Thoracic aorta (tissue), 2 donors: Measurements from ENCODE around the gene CHAF1B. TPM values are rescaled to one million over a fixed set of nuclear protein-coding genes. Genes with fewer than 3 reads are reported as not detected.

ENCODE experiments used
- ATAC-seq: fragments of 150-250 bp; one replicate; pipeline ENCODE4 v1.8.0; 2017; ENCODE audit warnings: low read depth; ENCODE audit not compliant: insufficient number of reproducible peaks, low FRiP score
- DNase-seq: peaks from one replicate; pipeline ENCODE4 v3.0.0-alpha.2; 2020; ENCODE audit warnings: low spot score
- H3K27ac ChIP-seq, 2 donors: fragments of 200-600 bp; sonication (generic); 1 replicate in 1 of 2; 2 replicates in 1 of 2; pipeline ENCODE4 v1.5.1; 2016; ENCODE audit warnings: mild to moderate bottlenecking in 2 of 2, moderate library complexity in 2 of 2
- H3K27me3 ChIP-seq: fragments of 200-600 bp; sonication (generic); replicated peaks from 2 replicates; pipeline ENCODE4 v1.6.0; 2016; ENCODE audit warnings: mild to moderate bottlenecking; ENCODE audit not compliant: insufficient read depth
- H3K36me3 ChIP-seq: fragments of 200-600 bp; sonication (generic); one replicate; pipeline ENCODE4 v1.5.1; 2016
- H3K4me1 ChIP-seq, 2 donors: fragments of 200-600 bp; sonication (generic); 1 replicate in 1 of 2; 2 replicates in 1 of 2; pipeline versions ENCODE4 v1.5.1 to v1.6.0; 2016; ENCODE audit warnings: low read depth in 2 of 2, mild to moderate bottlenecking in 1 of 2; ENCODE audit not compliant: control insufficient read depth in 1 of 2
- H3K4me3 ChIP-seq: fragments of 200-600 bp; sonication (generic); 2 replicates; pipeline ENCODE4 v1.5.1; 2016; ENCODE audit warnings: mild to moderate bottlenecking
- H3K9me3 ChIP-seq: fragments of 200-600 bp; sonication (generic); 2 replicates; pipeline ENCODE4 v1.5.1; 2016
- CTCF ChIP-seq: fragments of 200-600 bp; sonication (generic); IDR thresholded peaks from one replicate; pipeline ENCODE4 v1.5.1; 2019; ENCODE audit warnings: antibody characterized with exemption
- total RNA-seq, 2 donors: library from RNA; depleted of rRNA; stranded (reverse); fragments of >200 nt; gene quantifications; one replicate each; pipeline versions ENCODE4 v1.1.0 to v1.2.3, GENCODE V29; 2016

The CHAF1B gene
- total RNA-seq, 2 donors from 2014 or later, result 0.35 to 1.2 TPM

GRCh38 chr21:36419996-36420395, 34.8 kb downstream of the CHAF1B start:
- Histone ChIP-seq H3K4me3 (no peak overlapping the region), H3K9me3 (no peaks in the 10 kb centered on the region), H3K27me3 (no peaks in the 10 kb centered on the region), H3K36me3 (no peaks in the 10 kb centered on the region), H3K27ac (no peak overlapping the region), H3K4me1 (no peaks in the 10 kb centered on the region)
- DNase-seq (peak; percentile 52), ATAC-seq (peak; percentile 70)
- peak; percentile 76 for TF ChIP-seq CTCF

GRCh38 chr21:36420571-36421339, 35.6 kb downstream of the CHAF1B start:
- H3K4me3 ChIP-seq, result no peak overlapping the region
- DNase-seq, result no peak
- no peaks in the 10 kb centered on the region for H3K27me3 ChIP-seq
- no peaks in the 10 kb centered on the region for H3K9me3 ChIP-seq
- no peaks in the 10 kb centered on the region for H3K4me1 ChIP-seq
- no peak for ATAC-seq
- H3K36me3 ChIP-seq, result no peaks in the 10 kb centered on the region
- TF ChIP-seq CTCF, result no peak
- no peak overlapping the region for H3K27ac ChIP-seq

GRCh38 chr21:36422279-36423098, 37.3 kb downstream of the CHAF1B start:
- Histone ChIP-seq H3K27me3 (no peaks in the 10 kb centered on the region), H3K4me1 (no peaks in the 10 kb centered on the region), H3K9me3 (no peaks in the 10 kb centered on the region), H3K4me3 (no peak overlapping the region), H3K36me3 (no peaks in the 10 kb centered on the region), H3K27ac (no peak overlapping the region)
- DNase-seq (no peak), ATAC-seq (no peak)
- TF ChIP-seq CTCF, result peak; percentile 38

- no peak for TF ChIP-seq CTCF
- H3K4me1 ChIP-seq, result no peaks in the 10 kb centered on the region
- ATAC-seq (no peak), DNase-seq (no peak)
- H3K36me3 ChIP-seq, result no peaks in the 10 kb centered on the region
- H3K27me3 ChIP-seq, result no peaks in the 10 kb centered on the region
- no peak overlapping the region for H3K27ac ChIP-seq
- no peaks in the 10 kb centered on the region for H3K9me3 ChIP-seq
- no peak overlapping the region for H3K4me3 ChIP-seq
Measured at GRCh38 chr21:36423771-36424433, 38.7 kb downstream of the CHAF1B start.

GRCh38 chr21:36424592-36424991, 39.4 kb downstream of the CHAF1B start:
- peaks cover 0 to 3% of the 10 kb centered on the region in 2 donors for H3K4me1 ChIP-seq
- TF ChIP-seq CTCF, result no peak
- H3K27me3 ChIP-seq, result no peaks in the 10 kb centered on the region
- H3K36me3 ChIP-seq, result no peaks in the 10 kb centered on the region
- no peaks in the 10 kb centered on the region for H3K9me3 ChIP-seq
- ATAC-seq, result no peak
- no peak for DNase-seq
- no peak overlapping the region for H3K27ac ChIP-seq
- H3K4me3 ChIP-seq, result no peak overlapping the region
